HG02970 (cell line): Measurements from ENCODE around the gene AUTS2.

Source experiments
- ATAC-seq: cut with Tn5 transposase; IDR thresholded peaks from one replicate; pipeline ENCODE4 v1.9.1; 2021; ENCODE audit warnings: mild to moderate bottlenecking, moderate library complexity, moderate number of reproducible peaks; ENCODE audit not compliant: unreplicated experiment, low FRiP score

Gene AUTS2

DNA sequence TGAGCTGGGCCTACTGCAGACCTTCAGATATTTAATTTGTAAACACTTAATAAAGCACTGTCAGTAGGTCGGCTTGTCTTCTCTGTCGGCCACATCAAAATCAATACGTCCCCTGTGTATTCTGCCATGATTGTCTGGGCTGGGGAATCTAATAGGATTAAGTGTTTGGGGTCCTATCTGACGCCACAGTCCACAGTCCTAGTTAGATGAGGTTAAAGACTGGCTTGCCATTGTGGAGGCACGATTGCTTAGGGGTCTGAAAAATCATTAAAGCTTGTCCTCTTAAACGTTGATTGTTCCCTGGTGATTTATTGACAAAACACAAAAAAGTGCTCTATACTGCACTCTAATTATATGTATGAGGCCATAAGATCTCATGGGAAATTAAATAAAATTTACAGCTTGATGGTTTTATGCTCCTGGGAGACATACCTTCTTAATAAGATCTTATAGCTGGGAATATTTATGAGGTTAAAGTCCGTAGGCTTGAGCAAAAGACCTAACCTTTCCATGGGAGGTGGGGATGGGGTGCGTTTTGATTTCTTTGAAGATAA lies 883.4 kb downstream of the AUTS2 start:
- ATAC-seq = no peak

DNA sequence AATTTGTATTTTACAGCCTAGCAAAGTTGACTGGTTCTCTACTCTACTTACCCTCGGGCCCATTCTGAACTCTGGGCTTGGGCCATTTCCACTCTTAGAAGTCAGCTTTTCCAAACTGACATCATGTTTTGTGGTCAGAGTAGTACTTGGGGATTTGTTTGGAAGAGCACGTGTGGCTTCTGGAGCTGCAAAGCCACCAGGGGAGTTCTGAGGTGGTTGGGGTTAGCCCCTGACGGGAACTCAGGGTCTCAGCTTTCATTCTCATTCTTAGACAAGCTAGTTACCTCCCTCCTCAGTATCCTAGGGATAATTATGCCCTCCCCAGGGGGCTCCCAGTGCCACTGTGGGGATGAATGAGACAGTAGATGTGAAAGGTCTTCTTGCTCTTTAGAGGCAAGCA lies 886.0 kb downstream of the AUTS2 start:
- no peak for ATAC-seq

DNA sequence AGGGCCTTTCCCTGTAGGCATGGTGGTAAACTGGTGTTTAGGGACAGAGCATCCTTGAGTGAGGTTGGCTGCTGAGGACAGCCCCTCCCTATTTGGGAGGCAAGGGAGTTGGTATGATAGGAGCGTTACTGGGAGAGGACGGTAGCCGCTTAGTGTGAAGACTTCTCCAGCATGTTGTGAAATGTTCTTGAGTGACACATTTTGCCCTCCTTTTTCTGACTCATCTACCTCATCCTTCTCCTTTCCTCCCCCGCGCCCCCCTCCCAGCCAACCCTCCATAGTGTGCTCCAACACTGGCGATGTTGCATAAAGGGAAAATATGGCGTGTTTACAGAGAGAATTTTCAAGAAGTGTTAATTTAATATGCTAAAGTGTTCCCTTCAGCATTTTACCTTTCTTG lies 888.7 kb downstream of the AUTS2 start:
- ATAC-seq = no peak

GRCh38 chr7:70487428-70487827 lies 889.2 kb downstream of the AUTS2 start:
- ATAC-seq = no peak

GRCh38 chr7:70487886-70488285 lies 889.6 kb downstream of the AUTS2 start:
- no peak for ATAC-seq

- ATAC-seq = no peak
Observed at GRCh38 chr7:70489813-70490212, 891.5 kb downstream of the AUTS2 start.

DNA sequence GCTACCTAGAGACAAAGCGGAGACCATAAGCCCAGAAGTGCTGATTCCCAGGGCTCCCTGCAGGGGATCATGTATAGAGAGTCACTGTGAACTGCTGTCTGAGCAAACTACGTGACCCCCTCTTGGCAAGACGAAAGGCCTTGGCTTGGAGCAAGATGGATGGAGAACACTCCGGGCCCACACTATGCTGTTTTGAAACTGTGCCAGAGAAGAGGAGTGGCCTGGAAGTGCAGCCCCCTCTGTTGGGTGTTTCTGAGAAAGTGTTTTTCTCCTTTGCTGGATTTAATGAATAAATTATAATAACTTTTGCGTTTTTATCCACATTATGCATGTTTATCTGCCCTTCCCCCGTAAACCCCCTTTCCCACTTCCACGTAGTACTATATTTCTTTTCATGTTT lies 894.4 kb downstream of the AUTS2 start:
- ATAC-seq = no peak

DNA sequence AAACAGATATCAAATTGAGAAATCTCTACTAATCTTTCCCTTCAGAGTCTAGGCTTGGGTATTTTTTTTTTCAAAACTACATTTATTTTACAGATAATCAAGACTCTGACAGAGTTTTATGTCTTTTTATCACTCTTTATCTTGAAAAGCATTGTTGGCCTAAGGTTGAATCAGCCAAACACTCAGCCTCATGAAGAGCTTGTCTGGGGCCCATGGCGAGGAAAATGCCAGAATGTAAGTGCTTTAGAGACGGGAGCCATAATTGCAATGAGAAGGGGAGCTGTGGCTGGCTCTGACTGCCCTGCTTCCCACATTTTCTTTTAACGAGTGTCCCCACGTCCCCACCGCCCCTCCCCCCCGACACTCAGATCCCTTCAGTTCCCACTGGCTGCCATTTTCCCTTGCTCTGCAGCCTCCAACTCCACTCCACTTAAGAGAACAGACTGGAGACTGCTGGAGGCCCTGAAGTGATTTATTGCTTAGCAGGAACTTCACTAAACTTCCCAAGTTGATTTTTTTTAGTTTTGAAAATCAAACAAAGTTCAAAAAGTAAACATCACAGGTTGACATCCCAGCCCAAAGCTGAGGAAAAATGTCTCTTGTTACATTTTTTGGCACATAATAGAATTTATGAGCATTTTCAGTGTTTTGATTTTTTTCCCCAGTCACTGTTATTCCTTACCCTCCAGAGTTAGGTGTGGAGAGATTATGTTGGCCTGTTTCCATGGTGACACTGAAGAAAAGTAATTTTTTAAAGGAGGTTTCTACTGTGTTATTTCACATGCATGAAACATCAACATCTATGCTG lies 896.2 kb downstream of the AUTS2 start:
- ATAC-seq = no peak

GRCh38 chr7:70495033-70495376 lies 896.7 kb downstream of the AUTS2 start:
- no peak for ATAC-seq

DNA sequence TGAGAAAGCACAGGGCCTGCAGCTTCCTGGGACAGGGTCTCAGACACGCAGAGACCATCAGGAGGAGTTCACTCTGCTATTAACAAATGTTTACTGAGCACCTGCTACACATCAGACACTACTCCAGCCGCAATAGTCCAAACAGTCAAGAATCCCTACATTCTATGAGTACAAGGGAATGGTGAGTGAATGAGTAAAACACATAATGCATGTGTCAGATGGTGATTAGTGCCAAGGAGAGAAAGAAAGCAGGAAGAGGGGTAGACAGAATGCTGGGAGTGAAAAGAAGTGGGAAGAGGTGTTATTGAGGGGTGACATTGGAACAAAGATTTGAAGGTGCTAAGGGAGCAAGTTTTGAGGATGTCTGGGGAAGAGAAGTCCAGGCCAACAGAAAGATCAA lies 899.5 kb downstream of the AUTS2 start:
- ATAC-seq = no peak

- no peak for ATAC-seq
Observed at GRCh38 chr7:70498232-70498992, 900.1 kb downstream of the AUTS2 start.

DNA sequence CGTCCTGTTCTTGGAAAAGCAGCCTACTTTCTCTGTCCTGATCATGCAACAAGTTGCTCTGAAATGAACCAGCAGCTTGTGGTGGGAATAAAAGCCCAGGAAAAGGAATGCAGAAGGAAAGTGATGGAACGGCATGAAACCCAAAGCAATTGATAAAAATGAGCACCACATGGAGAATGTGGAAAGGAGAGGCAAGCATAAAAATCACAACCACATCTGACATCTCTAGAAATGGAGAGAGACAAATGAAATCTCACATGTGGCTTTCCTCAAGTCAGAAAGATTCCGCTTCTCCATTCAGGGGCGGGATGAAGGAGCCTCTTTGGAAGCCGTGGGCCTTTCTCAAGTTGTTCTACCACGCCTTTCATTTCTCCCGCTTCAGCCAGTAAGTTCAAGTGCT lies 902.0 kb downstream of the AUTS2 start:
- no peak for ATAC-seq

- ATAC-seq = no peak
Observed at GRCh38 chr7:70502117-70502863, 904.0 kb downstream of the AUTS2 start.

DNA sequence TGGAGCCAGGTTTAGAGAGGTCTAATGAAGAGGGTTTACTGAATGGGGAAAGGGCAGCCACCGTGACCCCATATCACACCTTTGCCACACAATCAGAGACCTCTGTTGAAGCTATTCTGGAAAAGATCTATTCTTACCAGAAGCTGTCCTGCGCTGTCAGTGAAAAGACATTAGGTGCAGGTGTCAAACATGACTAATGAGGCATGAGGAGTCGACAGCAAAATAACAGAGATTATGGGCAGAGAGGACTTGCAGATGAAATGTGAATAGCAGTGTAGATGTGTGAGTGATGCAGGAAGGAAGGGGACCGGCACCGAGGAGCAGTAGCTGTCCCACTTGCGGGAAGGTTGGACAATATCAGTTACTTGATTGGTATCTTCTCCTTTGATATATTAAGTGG lies 906.0 kb downstream of the AUTS2 start:
- ATAC-seq = no peak

GRCh38 chr7:70505468-70505867 lies 907.2 kb downstream of the AUTS2 start:
- ATAC-seq = no peak

- ATAC-seq = no peak
Observed at GRCh38 chr7:70505886-70506285, 907.6 kb downstream of the AUTS2 start.

- no peak for ATAC-seq
Observed at GRCh38 chr7:70506434-70506833, 908.2 kb downstream of the AUTS2 start.

- ATAC-seq = no peak
Observed at GRCh38 chr7:70512144-70512543, 913.9 kb downstream of the AUTS2 start.

DNA sequence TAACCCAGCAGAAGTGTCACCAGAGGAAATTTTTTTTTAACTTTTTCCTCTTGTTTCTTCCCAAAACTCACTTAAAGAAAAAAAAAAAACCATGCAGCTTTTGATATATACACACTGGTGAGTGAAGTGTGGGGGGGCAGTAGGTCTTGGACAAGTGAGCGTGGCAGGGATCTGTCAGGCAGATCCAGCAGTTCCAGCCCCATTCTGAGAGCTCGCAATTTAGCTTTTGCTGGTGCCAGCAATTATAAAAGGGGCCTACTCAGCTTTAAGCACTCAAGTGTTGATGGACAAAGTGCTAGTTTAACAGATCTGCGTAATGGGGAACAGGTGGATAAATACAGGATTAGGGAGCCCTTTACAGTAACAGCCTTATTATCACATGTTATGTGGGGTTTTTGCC lies 914.5 kb downstream of the AUTS2 start:
- ATAC-seq = no peak

DNA sequence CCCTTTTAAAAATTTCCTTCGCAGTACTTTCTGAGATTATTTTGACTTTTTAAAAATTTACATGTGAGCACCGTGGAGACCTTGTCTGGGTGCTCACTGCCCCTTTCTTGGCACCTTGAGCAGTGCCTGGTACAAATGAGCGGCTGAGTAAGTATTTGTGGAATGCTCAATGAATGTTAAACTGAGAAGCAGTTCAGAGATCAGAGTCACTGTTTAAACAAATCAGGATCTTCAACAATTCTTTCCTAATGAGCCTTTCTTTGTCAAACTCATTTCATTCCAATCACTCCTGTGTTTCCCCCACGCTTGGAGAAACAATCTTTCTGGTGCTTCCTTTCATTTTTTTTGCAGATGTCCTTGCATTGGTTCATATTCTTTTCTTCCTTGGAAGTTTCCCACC lies 922.3 kb downstream of the AUTS2 start:
- ATAC-seq = no peak
